Suprapubic skin (tissue), 3 donors: ENCODE results near the gene CAMK2D.

Source experiments
- EP300 ChIP-seq: sonication (generic); formaldehyde crosslinking; IDR thresholded peaks from one replicate; pipeline ENCODE4 v1.6.1; 2017; ENCODE audit warnings: antibody characterized with exemption
- POLR2A ChIP-seq, 2 donors: fragments of 450-650 bp; IDR thresholded peaks; one replicate each; pipeline ENCODE4 v1.6.1; 2017; ENCODE audit warnings: antibody characterized with exemption in 2 of 2, mild to moderate bottlenecking in 2 of 2, moderate library complexity in 2 of 2
- TF ChIP-seq, protein P1 (sequence below), 2 donors: fragments of 200-600 bp in 1 of 2; fragments of 450-650 bp in 1 of 2; sonication (generic) in 1 of 2; IDR thresholded peaks; one replicate each; pipeline ENCODE4 v1.5.1; 2016 to 2019; ENCODE audit warnings: antibody characterized with exemption in 2 of 2, mild to moderate bottlenecking in 1 of 2, moderate library complexity in 1 of 2

GRCh38 chr4:113616443-113616842 is 145.1 kb downstream of the CAMK2D start:
- TF ChIP-seq, protein P1, sequence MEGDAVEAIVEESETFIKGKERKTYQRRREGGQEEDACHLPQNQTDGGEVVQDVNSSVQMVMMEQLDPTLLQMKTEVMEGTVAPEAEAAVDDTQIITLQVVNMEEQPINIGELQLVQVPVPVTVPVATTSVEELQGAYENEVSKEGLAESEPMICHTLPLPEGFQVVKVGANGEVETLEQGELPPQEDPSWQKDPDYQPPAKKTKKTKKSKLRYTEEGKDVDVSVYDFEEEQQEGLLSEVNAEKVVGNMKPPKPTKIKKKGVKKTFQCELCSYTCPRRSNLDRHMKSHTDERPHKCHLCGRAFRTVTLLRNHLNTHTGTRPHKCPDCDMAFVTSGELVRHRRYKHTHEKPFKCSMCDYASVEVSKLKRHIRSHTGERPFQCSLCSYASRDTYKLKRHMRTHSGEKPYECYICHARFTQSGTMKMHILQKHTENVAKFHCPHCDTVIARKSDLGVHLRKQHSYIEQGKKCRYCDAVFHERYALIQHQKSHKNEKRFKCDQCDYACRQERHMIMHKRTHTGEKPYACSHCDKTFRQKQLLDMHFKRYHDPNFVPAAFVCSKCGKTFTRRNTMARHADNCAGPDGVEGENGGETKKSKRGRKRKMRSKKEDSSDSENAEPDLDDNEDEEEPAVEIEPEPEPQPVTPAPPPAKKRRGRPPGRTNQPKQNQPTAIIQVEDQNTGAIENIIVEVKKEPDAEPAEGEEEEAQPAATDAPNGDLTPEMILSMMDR (IDR thresholded peaks at IDR 0.05), result no peak
- no peak for TF ChIP-seq POLR2A (IDR thresholded peaks at IDR 0.05)
- TF ChIP-seq EP300, result no peak
